Measurements from ENCODE around the gene SLC7A14. TPM values are rescaled to one million over a fixed set of nuclear protein-coding genes. Genes with fewer than 3 reads are reported as not detected.

SLC7A14 gene
- 2.0 and 2.6 TPM in 2 replicates for total RNA-seq (2014; rRNA removed; shearing (Covaris generic))

DNA sequence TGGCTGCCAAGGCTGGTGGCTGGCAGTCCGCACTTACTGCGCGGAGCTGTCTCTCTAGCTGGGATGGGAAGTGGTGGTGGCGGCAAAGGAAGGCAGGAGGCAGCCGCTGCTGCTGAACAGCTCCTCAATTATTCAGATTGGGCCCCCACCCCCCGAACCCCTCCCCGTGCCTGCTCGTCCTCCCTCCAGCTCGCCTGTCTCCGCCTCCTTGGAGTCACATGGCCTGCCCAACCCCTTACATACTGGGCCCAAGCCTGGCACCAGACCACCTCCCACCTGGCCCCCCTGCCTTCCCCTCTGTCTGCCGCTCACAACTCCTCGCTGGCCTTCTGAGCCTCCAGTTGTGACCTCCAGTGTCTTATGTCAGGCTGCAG lies at the start of gene SLC7A14:
Gene SLC7A14, minus strand, starts transcription at position 139 of the 374 bp plus-strand sequence. CDS start 59,139 bp downstream, outside the sequence.
- H3K36me3 ChIP-seq (replicated peaks; ENCODE audit: control insufficient read depth, insufficient read depth, low read length): no peaks in the 10 kb centered on the region
- H3K27me3 ChIP-seq (ENCODE audit: control insufficient read depth, insufficient read depth, low read length): peaks cover 17% of the 10 kb centered on the region
- peak; percentile 87 for DNase-seq
- peak within 1 kb of the TSS; percentile 51 for H3K4me3 ChIP-seq (ENCODE audit: insufficient read depth, low read depth, low read length)

DNA sequence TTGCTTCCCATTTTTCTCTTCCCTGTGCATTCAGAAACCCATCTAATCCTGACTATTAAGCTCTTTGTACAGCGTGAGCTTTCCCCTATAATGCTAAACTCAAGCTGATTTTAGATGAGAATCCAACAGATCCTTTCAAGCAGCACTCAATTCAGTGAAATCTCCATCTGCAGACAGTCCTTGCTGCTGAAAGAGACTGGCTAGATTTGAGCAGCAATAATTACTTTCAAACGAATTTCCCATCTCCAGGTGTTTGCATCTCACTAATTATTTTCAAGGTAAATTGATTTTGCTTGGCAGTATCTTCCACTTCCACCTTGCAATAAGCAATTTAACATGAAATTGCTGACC lies 49.5 kb upstream of the SLC7A14 start:
- Histone ChIP-seq H3K27me3 (ENCODE audit: control insufficient read depth, insufficient read depth, low read length) (no peaks in the 10 kb centered on the region), H3K4me3 (ENCODE audit: insufficient read depth, low read depth, low read length) (no peak overlapping the region), H3K36me3 (replicated peaks; ENCODE audit: control insufficient read depth, insufficient read depth, low read length) (no peaks in the 10 kb centered on the region)
- no peak for DNase-seq

DNA sequence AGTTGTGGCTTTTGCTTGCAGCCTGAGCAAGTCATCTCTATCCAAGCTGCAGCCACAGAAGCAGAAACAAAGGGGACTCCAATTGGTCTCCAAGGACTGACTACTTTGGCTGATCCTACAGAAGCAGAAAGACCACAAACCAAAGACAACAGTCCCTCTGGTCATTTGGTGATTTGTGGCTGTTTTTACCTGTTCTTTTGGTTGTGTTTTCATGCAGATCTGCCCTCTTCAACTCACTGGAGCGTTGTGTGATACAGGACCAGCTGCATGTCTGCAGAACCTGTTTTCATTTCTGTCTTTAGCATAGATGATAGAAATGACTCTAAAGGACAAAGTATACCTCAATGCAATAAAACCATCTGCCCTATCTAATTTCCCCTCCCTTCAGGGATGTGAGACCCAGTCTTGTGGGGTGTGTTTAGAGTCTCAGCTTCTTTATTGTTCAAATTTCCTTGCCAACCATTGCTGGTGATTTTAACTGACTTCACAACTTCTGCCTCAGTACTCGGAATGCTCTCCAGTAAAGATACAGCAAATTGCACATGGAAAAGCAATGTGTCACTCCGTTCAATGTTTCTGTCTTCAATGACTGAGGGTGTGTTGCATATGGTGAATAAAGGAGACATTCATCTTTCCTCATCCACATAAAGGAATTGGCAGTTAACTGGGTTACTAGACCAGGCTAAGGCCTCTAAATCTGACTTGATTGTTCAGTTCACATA lies 48.9 kb upstream of the SLC7A14 start:
- Histone ChIP-seq H3K4me3 (ENCODE audit: insufficient read depth, low read depth, low read length) (no peak overlapping the region), H3K27me3 (ENCODE audit: control insufficient read depth, insufficient read depth, low read length) (no peaks in the 10 kb centered on the region), H3K36me3 (replicated peaks; ENCODE audit: control insufficient read depth, insufficient read depth, low read length) (no peaks in the 10 kb centered on the region)
- DNase-seq: no peak

DNA sequence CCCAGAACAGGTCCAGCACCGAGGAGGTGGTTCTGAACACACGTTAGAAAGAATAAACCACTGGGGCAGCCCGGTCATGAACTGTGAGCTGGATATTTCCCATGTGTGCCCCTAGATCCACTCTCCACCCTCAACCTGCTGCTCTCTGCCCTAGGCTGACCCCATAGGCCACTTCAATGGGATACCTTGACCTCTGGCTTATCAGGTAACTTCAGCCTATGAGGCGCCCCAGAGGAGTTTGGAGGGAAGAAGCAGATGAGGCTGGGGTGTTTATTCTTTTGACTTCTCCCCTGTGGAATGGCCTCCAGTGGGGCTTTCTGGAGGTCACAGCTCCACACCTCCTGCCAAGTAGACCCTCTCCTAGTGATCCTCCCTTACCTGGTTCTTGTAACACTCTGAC lies 47.7 kb upstream of the SLC7A14 start:
- DNase-seq: no peak
- no peak overlapping the region for H3K4me3 ChIP-seq (ENCODE audit: insufficient read depth, low read depth, low read length)
- H3K36me3 ChIP-seq (replicated peaks; ENCODE audit: control insufficient read depth, insufficient read depth, low read length): no peaks in the 10 kb centered on the region
- no peaks in the 10 kb centered on the region for H3K27me3 ChIP-seq (ENCODE audit: control insufficient read depth, insufficient read depth, low read length)

DNA sequence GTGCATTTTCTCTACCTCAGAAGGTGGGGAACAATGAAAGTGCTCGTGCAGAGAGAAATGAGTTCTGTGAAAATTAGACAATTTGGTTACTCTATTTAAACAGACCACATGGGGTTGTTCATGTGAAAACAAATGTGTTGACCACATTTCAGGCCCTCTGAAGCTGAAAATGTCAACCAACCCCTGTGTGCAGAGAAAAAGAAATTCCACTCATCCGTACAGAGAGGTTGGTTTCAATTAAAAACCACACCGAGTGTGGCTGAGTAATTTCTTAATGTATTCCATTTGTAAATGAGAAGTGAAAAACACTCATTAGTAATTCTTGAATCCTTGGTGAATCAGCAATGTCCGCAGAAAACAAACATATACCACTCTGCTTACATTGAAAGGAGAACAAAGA lies 46.9 kb upstream of the SLC7A14 start:
- no peaks in the 10 kb centered on the region for H3K36me3 ChIP-seq (replicated peaks; ENCODE audit: control insufficient read depth, insufficient read depth, low read length)
- no peak for DNase-seq

DNA sequence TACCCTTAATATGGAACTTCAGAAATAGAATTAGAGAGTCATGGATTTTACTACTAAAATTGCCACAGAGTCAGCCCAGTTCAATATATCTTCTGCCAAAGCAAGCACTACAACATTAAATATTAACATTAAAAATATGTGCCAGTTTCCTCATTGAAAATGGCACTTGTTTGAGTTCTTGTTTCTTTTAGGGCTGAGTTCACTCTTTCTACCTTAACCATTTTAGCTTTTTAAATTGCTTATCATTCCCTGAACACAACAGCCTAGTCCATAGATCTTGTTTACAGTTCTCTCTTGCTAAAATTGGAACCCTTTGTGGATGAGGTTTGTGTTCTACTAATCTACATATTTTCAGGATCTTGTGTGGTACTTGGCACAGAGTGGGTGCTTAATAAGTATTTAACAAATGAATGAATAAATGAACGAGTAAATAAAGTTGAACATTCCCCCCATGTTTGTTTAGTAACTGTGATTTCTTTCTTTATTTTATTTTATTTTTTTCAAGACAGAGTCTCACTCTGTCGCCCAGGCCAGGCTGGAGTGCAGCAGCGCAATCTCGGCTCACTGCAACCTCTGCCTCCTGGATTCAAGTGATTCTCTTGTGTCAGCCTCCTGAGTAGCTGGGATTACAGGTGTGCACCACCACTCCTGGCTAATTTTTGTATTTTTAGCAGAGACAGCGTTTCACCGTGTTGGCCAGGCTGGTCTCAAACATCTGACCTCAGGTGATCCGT lies 46.0 kb upstream of the SLC7A14 start:
- no peak overlapping the region for H3K4me3 ChIP-seq (ENCODE audit: insufficient read depth, low read depth, low read length)
- no peaks in the 10 kb centered on the region for H3K36me3 ChIP-seq (replicated peaks; ENCODE audit: control insufficient read depth, insufficient read depth, low read length)
- DNase-seq: no peak
- H3K27me3 ChIP-seq (ENCODE audit: control insufficient read depth, insufficient read depth, low read length): no peaks in the 10 kb centered on the region

More for the DNA sequence above, 46.9 kb upstream of the SLC7A14 start:
- Histone ChIP-seq H3K27me3 (ENCODE audit: control insufficient read depth, insufficient read depth, low read length) (no peaks in the 10 kb centered on the region), H3K4me3 (ENCODE audit: insufficient read depth, low read depth, low read length) (no peak overlapping the region)

DNA sequence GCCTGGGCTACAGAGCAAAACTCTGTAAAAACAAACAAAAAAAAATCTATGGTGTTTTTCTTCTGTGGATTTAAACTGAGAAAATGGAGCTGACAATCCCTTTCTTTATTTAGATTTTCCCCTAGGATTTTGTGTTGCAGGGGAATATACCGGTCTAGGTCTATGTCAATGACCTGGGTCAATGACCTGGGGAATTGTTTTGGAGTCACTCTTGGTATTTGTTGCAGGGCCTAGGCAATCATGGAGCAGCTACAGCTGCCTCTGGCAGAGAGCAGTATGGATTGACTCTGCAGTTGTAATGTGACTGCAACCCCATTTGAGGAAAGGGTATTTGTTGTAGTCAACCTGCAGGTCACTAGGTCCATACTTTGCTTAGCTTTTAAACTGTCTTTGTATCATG lies 37.6 kb upstream of the SLC7A14 start:
- Histone ChIP-seq H3K4me3 (ENCODE audit: insufficient read depth, low read depth, low read length) (no peak overlapping the region), H3K27me3 (ENCODE audit: control insufficient read depth, insufficient read depth, low read length) (no peaks in the 10 kb centered on the region), H3K36me3 (replicated peaks; ENCODE audit: control insufficient read depth, insufficient read depth, low read length) (no peaks in the 10 kb centered on the region)
- no peak for DNase-seq

DNA sequence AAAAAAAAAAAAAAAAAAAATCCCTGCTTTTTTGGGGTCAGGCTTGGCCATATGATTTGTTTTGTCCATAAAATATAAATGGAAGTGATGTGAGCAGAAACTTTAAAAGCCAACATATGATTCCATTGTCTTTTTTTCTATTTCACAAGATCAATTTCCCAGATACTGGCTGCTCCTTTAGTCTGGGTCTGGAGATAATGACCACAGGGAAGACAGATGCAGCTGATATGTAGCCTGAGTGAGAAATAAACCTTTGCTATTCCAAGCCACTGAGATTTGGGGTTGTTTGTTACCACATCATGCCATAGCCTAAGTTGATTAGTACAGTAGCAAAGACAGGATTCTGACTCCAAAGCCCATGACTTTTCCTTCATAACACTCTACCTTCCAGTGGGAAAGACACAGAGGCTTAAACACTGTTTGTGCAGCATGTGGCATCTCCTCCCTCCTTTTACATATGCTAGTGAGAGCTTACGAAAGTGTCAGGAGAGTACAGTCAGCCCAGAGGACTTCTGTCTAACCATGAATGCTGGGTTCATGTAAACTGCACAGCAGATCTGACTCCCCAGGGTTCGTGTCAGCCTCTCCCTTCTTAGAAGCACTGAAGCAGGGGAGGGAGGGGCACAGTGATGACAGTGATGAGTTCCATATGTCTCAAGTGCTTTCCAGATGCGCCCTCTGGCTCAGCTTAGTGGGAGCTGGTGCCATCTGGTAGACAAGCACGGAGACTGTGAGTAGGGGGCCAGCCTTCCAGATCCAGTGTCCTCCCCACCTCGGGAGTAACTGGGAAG lies 36.7 kb upstream of the SLC7A14 start:
- DNase-seq: no peak
- H3K4me3 ChIP-seq (ENCODE audit: insufficient read depth, low read depth, low read length): no peak overlapping the region
- no peaks in the 10 kb centered on the region for H3K27me3 ChIP-seq (ENCODE audit: control insufficient read depth, insufficient read depth, low read length)
- no peaks in the 10 kb centered on the region for H3K36me3 ChIP-seq (replicated peaks; ENCODE audit: control insufficient read depth, insufficient read depth, low read length)

DNA sequence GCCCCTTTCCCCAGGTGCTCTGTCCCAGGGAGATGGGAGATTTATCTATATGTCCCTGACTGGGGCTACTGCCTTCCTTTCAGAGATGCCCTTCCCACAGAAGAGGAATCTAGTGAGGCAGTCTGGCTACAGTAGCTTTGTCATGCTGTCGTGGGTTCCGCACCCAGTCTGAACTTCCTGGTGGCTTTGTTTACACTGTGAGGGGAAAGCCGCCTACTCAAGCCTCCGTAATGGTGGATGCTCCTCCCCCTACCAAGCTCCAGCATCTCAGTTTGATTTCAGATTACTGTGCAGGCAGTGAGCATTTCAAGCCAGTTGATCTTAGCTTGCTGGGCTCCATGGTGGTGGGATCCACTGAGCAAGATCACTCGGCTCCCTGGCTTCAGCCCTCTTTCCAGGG lies 35.4 kb upstream of the SLC7A14 start:
- Histone ChIP-seq H3K27me3 (ENCODE audit: control insufficient read depth, insufficient read depth, low read length) (no peaks in the 10 kb centered on the region), H3K36me3 (replicated peaks; ENCODE audit: control insufficient read depth, insufficient read depth, low read length) (no peaks in the 10 kb centered on the region), H3K4me3 (ENCODE audit: insufficient read depth, low read depth, low read length) (no peak overlapping the region)
- DNase-seq: no peak

DNA sequence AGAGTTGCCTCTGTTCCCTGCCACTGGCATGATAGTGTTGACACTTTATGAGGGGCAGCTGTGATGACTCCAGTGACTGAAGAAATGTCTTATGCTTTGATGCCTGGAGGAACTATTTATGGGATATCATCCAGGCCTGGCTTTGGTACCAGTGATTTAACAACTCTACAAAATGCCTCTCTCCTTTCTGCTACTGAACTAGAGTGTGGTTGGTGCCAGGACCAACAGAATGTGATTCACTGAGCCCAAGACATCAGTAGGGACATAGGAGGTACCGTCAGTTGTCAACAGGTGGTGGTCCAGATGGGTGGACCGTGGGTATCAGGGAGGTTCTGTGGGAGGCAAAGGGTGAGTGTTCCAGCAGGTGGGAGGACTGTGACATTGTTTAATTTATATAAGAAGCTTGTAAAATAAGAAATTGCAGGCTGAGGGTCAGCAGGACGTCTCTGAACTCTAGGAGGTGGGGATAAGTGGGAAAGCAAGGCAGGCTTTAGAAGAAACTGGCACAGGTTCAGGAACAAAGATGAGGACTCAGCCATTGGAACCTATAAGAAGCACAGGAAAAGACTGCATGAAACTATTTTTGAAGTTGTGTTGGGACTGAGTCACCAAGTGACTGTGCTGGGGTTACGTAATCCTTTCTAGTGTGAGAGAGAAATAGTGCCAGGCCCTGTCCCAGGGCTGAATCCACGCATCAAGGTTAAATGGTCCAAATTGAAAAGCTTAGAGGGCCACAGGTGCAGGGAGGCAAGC lies 28.5 kb upstream of the SLC7A14 start:
- H3K36me3 ChIP-seq (replicated peaks; ENCODE audit: control insufficient read depth, insufficient read depth, low read length): no peaks in the 10 kb centered on the region
- H3K4me3 ChIP-seq (ENCODE audit: insufficient read depth, low read depth, low read length): no peak overlapping the region
- H3K27me3 ChIP-seq (ENCODE audit: control insufficient read depth, insufficient read depth, low read length): no peaks in the 10 kb centered on the region
- no peak for DNase-seq

DNA sequence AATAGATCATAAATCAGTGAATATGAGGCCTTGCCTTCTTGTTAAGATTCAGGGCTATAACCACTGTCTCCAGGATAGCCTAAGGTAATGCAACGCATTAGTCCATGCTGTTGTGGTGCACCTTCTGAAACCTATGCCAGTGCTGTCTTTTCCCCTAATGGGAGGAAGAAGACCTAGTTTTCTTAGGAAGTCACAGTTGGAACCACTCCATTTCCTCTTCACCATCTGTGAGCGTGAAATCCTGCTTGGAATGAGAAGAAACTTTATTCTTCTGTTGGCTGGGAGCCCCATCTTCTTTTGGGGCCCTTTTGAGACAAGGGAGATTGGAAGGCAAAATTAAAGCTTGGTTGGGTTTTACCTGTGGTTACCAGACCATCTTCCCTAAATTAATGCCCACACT lies 25.9 kb upstream of the SLC7A14 start:
- H3K27me3 ChIP-seq (ENCODE audit: control insufficient read depth, insufficient read depth, low read length): no peaks in the 10 kb centered on the region
- no peak overlapping the region for H3K4me3 ChIP-seq (ENCODE audit: insufficient read depth, low read depth, low read length)
- no peaks in the 10 kb centered on the region for H3K36me3 ChIP-seq (replicated peaks; ENCODE audit: control insufficient read depth, insufficient read depth, low read length)
- no peak for DNase-seq

DNA sequence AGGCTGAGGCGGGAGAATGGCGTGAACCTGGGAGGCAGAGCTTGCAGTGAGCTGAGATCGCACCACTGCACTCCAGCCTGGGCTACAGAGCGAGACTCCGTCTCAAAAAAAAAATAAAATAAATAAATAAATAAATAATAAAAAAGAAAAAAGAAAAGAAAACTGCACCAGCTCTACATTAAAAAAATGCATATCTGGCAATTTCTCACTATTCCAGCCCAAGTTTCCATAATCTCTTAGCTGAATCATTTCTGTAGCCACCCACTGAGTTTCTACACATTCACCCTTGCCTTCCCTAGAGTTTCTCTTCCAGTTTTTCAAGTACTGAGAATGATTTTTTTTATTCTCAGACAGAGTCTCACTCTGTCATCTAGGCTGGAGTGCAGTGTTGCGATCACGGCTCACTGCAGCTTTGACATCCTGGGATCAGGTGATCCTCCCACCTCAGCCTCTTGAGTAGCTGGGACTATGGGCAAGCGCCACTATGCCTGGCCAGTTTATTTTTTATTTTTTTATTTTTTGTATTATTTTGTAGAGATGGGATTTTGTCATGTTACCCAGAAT lies 24.5 kb upstream of the SLC7A14 start:
- H3K4me3 ChIP-seq (ENCODE audit: insufficient read depth, low read depth, low read length): no peak overlapping the region
- no peaks in the 10 kb centered on the region for H3K27me3 ChIP-seq (ENCODE audit: control insufficient read depth, insufficient read depth, low read length)
- DNase-seq: no peak
- no peaks in the 10 kb centered on the region for H3K36me3 ChIP-seq (replicated peaks; ENCODE audit: control insufficient read depth, insufficient read depth, low read length)

DNA sequence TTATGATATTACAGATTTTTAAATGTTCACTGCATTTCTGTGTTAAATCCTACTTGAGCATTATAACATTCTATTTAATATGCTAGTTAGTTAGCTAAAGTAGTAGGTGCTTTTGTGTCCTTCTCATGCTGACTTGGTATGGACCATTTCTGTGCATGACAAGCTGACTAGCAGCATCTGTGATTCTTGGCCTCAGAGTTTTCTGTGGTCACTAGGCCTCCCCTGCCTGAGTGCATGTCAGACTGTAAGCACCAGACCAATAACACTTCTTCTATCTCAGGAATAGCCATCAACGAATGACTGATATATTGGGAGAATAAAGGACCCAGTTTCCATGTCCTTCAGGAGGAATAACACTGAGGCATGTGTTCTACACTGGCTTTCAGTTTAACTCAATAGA lies 22.6 kb upstream of the SLC7A14 start:
- DNase-seq: no peak
- no peak overlapping the region for H3K4me3 ChIP-seq (ENCODE audit: insufficient read depth, low read depth, low read length)
- no peaks in the 10 kb centered on the region for H3K36me3 ChIP-seq (replicated peaks; ENCODE audit: control insufficient read depth, insufficient read depth, low read length)
- H3K27me3 ChIP-seq (ENCODE audit: control insufficient read depth, insufficient read depth, low read length): no peaks in the 10 kb centered on the region

DNA sequence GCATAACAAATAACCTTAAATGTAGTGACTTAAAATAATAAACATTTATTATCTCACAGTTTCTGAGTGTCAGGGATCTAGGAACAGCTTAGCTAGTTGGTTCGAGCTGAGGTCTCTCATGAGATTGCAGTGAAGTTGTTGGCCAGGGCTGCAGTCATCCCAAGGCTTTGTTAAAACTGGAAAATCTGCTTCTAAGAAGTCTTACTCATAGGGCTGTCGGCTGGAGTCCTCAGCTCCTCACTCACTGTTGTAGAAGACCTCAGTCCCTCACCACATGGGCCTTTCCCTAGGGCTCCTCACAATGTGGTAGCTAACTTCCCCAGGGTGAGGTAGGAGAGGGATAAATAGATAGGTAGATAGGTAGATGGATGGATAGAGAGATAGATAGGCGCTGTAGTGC lies 20.8 kb upstream of the SLC7A14 start:
- H3K4me3 ChIP-seq (ENCODE audit: insufficient read depth, low read depth, low read length): no peak overlapping the region

More for the DNA sequence above, 20.8 kb upstream of the SLC7A14 start:
- no peak for DNase-seq
- Histone ChIP-seq H3K27me3 (ENCODE audit: control insufficient read depth, insufficient read depth, low read length) (no peaks in the 10 kb centered on the region), H3K36me3 (replicated peaks; ENCODE audit: control insufficient read depth, insufficient read depth, low read length) (no peaks in the 10 kb centered on the region)
